ENCODE measurements around the gene UNC5A. TPM values are rescaled to one million over a fixed set of nuclear protein-coding genes. Genes with fewer than 3 reads are reported as not detected.

The UNC5A gene
- total RNA-seq, 6 experiments from 2014 or later = not detected

GRCh38 chr5:176817841-176818377 is 7.5 kb downstream of the UNC5A start:
- TF ChIP-seq CTCF (IDR thresholded peaks at IDR 0.05) = peak; percentile 48; the same call in 1 of the 2 replicates
- no peaks in the 10 kb centered on the region for H3K36me3 Mint-ChIP-seq (ENCODE audit: low read depth)
- no peak overlapping the region for H3K4me3 Mint-ChIP-seq
- peaks cover 11% of the 10 kb centered on the region; the same call in 1 of the 2 replicates for H3K4me1 Mint-ChIP-seq (ENCODE audit: low read depth)
- H3K9me3 Mint-ChIP-seq = no peaks in the 10 kb centered on the region
- H3K27me3 Mint-ChIP-seq (ENCODE audit: insufficient read depth) = peaks cover 67% of the 10 kb centered on the region
- DNase-seq = no peak
- H3K27ac Mint-ChIP-seq = no peak overlapping the region

GRCh38 chr5:176818391-176819098 is 8.2 kb downstream of the UNC5A start:
- no peaks in the 10 kb centered on the region for H3K36me3 Mint-ChIP-seq (ENCODE audit: low read depth)
- no peak for DNase-seq

GRCh38 chr5:176819476-176819875 is 9.1 kb downstream of the UNC5A start:
- TF ChIP-seq CTCF (IDR thresholded peaks at IDR 0.05) = no peak
- no peaks in the 10 kb centered on the region for H3K9me3 Mint-ChIP-seq
- no peak overlapping the region for H3K4me3 Mint-ChIP-seq
- no peak overlapping the region for H3K27ac Mint-ChIP-seq
- no peak for DNase-seq
- no peaks in the 10 kb centered on the region for H3K36me3 Mint-ChIP-seq (ENCODE audit: low read depth)
- peaks cover 70% of the 10 kb centered on the region for H3K27me3 Mint-ChIP-seq (ENCODE audit: insufficient read depth)
- peaks cover 15% of the 10 kb centered on the region; the same call in 1 of the 2 replicates for H3K4me1 Mint-ChIP-seq (ENCODE audit: low read depth)

More at GRCh38 chr5:176818391-176819098, 8.2 kb downstream of the UNC5A start:
- TF ChIP-seq CTCF (IDR thresholded peaks at IDR 0.05) = 0 out of 2 replicates have a peak, but pooled peaks have one; percentile 11
- Mint-ChIP-seq H3K27ac (no peak overlapping the region), H3K27me3 (ENCODE audit: insufficient read depth) (peaks cover 73% of the 10 kb centered on the region), H3K4me3 (no peak overlapping the region), H3K9me3 (no peaks in the 10 kb centered on the region), H3K4me1 (ENCODE audit: low read depth) (peaks cover 15% of the 10 kb centered on the region; the same call in 1 of the 2 replicates)

- no peak for DNase-seq
- no peaks in the 10 kb centered on the region for H3K9me3 Mint-ChIP-seq
- H3K36me3 Mint-ChIP-seq (ENCODE audit: low read depth) = no peaks in the 10 kb centered on the region
- peaks cover 70% of the 10 kb centered on the region for H3K27me3 Mint-ChIP-seq (ENCODE audit: insufficient read depth)
- no peak overlapping the region for H3K4me3 Mint-ChIP-seq
- no peak overlapping the region for H3K27ac Mint-ChIP-seq
- peaks cover 15% of the 10 kb centered on the region; the same call in 1 of the 2 replicates for H3K4me1 Mint-ChIP-seq (ENCODE audit: low read depth)
- no peak for TF ChIP-seq CTCF (IDR thresholded peaks at IDR 0.05)
Observed at GRCh38 chr5:176820937-176821336, 10.6 kb downstream of the UNC5A start.

- Mint-ChIP-seq H3K27ac (no peak overlapping the region), H3K4me3 (no peak overlapping the region), H3K4me1 (ENCODE audit: low read depth) (peaks cover 15% of the 10 kb centered on the region; the same call in 1 of the 2 replicates), H3K9me3 (no peaks in the 10 kb centered on the region), H3K36me3 (ENCODE audit: low read depth) (no peaks in the 10 kb centered on the region), H3K27me3 (ENCODE audit: insufficient read depth) (peaks cover 66% of the 10 kb centered on the region)
- no peak for TF ChIP-seq CTCF (IDR thresholded peaks at IDR 0.05)
- DNase-seq = no peak
Observed at GRCh38 chr5:176821441-176821840, 11.1 kb downstream of the UNC5A start.

All from HFFc6 (cell line).